CD14-positive monocyte (primary cell): Measurements from ENCODE around the gene SBSN. TPM values are rescaled to one million over a fixed set of nuclear protein-coding genes. Genes with fewer than 3 reads are reported as not detected.

Source experiments
- DNase-seq, 3 donors: peaks; one replicate each; pipeline ENCODE4 v3.0.0-alpha.2; 2011 to 2022
- H2AFZ ChIP-seq: 2 replicates; pipeline ENCODE4 v1.6.0; 2012; ENCODE audit warnings: mild to moderate bottlenecking, low read depth, low read length, inconsistent platforms; ENCODE audit not compliant: insufficient read depth, poor library complexity, severe bottlenecking
- H3K27ac ChIP-seq, 2 donors: 1 replicate in 1 of 2; 2 replicates in 1 of 2; pipeline ENCODE4 v1.5.1; 2012 to 2013; ENCODE audit warnings: low read length in 2 of 2, control low read depth in 1 of 2, inconsistent platforms in 1 of 2, low read depth in 1 of 2, mild to moderate bottlenecking in 1 of 2
- H3K27me3 ChIP-seq, 2 donors: one replicate each; pipeline versions ENCODE4 v1.6.0 to v1.6.1; 2011 to 2013; ENCODE audit warnings: low read length in 2 of 2; ENCODE audit not compliant: control insufficient read depth in 2 of 2, insufficient read depth in 2 of 2
- H3K36me3 ChIP-seq, 2 donors: replicated peaks in 1 of 2; 1 replicate in 1 of 2; 2 replicates in 1 of 2; pipeline versions ENCODE4 v1.5.1 to v1.6.1; 2012 to 2013; ENCODE audit warnings: low read length in 2 of 2, control low read depth in 1 of 2, inconsistent platforms in 1 of 2, mild to moderate bottlenecking in 1 of 2; ENCODE audit not compliant: insufficient read depth in 2 of 2, control insufficient read depth in 1 of 2
- H3K4me1 ChIP-seq, 2 donors: 1 replicate in 1 of 2; 2 replicates in 1 of 2; pipeline versions ENCODE4 v1.5.1 to v1.6.1; 2012 to 2013; ENCODE audit warnings: low read length in 2 of 2, control low read depth in 1 of 2, inconsistent platforms in 1 of 2, mild to moderate bottlenecking in 1 of 2, moderate library complexity in 1 of 2; ENCODE audit not compliant: insufficient read depth in 2 of 2, control insufficient read depth in 1 of 2
- H3K4me2 ChIP-seq: replicated peaks from 2 replicates; pipeline ENCODE3; 2012; ENCODE audit warnings: low read length, moderate library complexity, mild to moderate bottlenecking; ENCODE audit not compliant: poor library complexity, severe bottlenecking; ENCODE audit errors: extremely low read depth
- H3K4me3 ChIP-seq, 3 experiments: fragments of 200-600 bp in 1 of 3; sonication (generic) in 1 of 3; replicated peaks in 1 of 3; 1 replicate in 2 of 3; 2 replicates in 1 of 3; pipeline ENCODE4 v1.5.1; 2011 to 2013; ENCODE audit warnings: low read length in 3 of 3, mild to moderate bottlenecking in 3 of 3, control low read depth in 2 of 3, low read depth in 2 of 3, inconsistent platforms in 1 of 3, moderate library complexity in 1 of 3
- H3K79me2 ChIP-seq: 2 replicates; pipeline ENCODE4 v1.6.0; 2012; ENCODE audit warnings: mild to moderate bottlenecking, control low read depth, inconsistent platforms, low read length, moderate library complexity; ENCODE audit not compliant: insufficient read depth
- H3K9ac ChIP-seq: 2 replicates; pipeline ENCODE4 v1.6.0; 2017; ENCODE audit warnings: low read length, mild to moderate bottlenecking; ENCODE audit not compliant: insufficient read depth, poor library complexity, severe bottlenecking
- H3K9me3 ChIP-seq, 2 donors: replicated peaks in 1 of 2; 1 replicate in 1 of 2; 2 replicates in 1 of 2; pipeline versions ENCODE4 v1.5.1 to v1.6.1; 2012 to 2013; ENCODE audit warnings: low read length in 2 of 2, control low read depth in 1 of 2; ENCODE audit not compliant: control insufficient read depth in 1 of 2, insufficient read depth in 1 of 2
- H4K20me1 ChIP-seq: 2 replicates; pipeline ENCODE4 v1.6.0; 2012; ENCODE audit warnings: mild to moderate bottlenecking, low read length, control low read depth, moderate library complexity; ENCODE audit not compliant: insufficient read depth
- H3K27ac Mint-ChIP-seq, 7 donors: one replicate each; pipeline ENCODE4 v1.8.0; 2020; ENCODE audit warnings: mild to moderate bottlenecking in 7 of 7, mixed read lengths in 7 of 7, moderate library complexity in 6 of 7, inconsistent platforms in 2 of 7
- H3K27me3 Mint-ChIP-seq, 3 donors: one replicate each; pipeline ENCODE4 v1.8.0; 2021 to 2022; ENCODE audit warnings: low read depth in 3 of 3, mild to moderate bottlenecking in 3 of 3, mixed read lengths in 3 of 3, moderate library complexity in 3 of 3, inconsistent platforms in 1 of 3
- H3K36me3 Mint-ChIP-seq, 2 donors: one replicate each; pipeline ENCODE4 v1.8.0; 2020; ENCODE audit warnings: mixed read lengths in 2 of 2, inconsistent platforms in 1 of 2, mild to moderate bottlenecking in 1 of 2
- H3K4me1 Mint-ChIP-seq: one replicate; pipeline ENCODE4 v1.8.0; 2020; ENCODE audit warnings: mild to moderate bottlenecking, mixed read lengths
- H3K4me3 Mint-ChIP-seq, 2 donors: one replicate each; pipeline ENCODE4 v1.8.0; 2020; ENCODE audit warnings: mild to moderate bottlenecking in 2 of 2, mixed read lengths in 2 of 2, moderate library complexity in 1 of 2
- H3K9me3 Mint-ChIP-seq, 7 donors: one replicate each; pipeline ENCODE4 v1.8.0; 2020 to 2022; ENCODE audit warnings: mixed read lengths in 7 of 7, mild to moderate bottlenecking in 6 of 7, moderate library complexity in 6 of 7, inconsistent platforms in 2 of 7
- WGBS: methylation state at CpG from one replicate; pipeline ENCODE4 v1.1.5; 2013; ENCODE audit warnings: missing lambda C conversion rate; ENCODE audit not compliant: insufficient coverage; 5-methylcytosine and 5-hydroxymethylcytosine counted together
- intact Hi-C, 2 donors: fragments of 100-400 bp; cut with micrococcal nuclease; formaldehyde crosslinking; loops; one replicate each; pipeline versions ENCODE4 v1.15.0 to v1.15.1; 2023
- polyA plus RNA-seq, 3 donors: library from polyadenylated mRNA; depleted of rRNA in 1 of 3; unstranded in 2 of 3; stranded (reverse) in 1 of 3; fragments of 300-500 nt in 2 of 3; fragments of >200 nt in 1 of 3; fragmentation: Illumina TruSeq in 2 of 3; gene quantifications; 1 replicate in 2 of 3; 2 replicates in 1 of 3; pipeline ENCODE4 v1.2.3, GENCODE V29; 2012 to 2021
- TF ChIP-seq, protein P1 (sequence below): fragments of 200-600 bp; IDR thresholded peaks from one replicate; pipeline ENCODE4 v1.8.0; 2022; ENCODE audit warnings: antibody characterized with exemption, mild to moderate bottlenecking

Gene SBSN
- polyA plus RNA-seq, 3 donors, result not detected

DNA sequence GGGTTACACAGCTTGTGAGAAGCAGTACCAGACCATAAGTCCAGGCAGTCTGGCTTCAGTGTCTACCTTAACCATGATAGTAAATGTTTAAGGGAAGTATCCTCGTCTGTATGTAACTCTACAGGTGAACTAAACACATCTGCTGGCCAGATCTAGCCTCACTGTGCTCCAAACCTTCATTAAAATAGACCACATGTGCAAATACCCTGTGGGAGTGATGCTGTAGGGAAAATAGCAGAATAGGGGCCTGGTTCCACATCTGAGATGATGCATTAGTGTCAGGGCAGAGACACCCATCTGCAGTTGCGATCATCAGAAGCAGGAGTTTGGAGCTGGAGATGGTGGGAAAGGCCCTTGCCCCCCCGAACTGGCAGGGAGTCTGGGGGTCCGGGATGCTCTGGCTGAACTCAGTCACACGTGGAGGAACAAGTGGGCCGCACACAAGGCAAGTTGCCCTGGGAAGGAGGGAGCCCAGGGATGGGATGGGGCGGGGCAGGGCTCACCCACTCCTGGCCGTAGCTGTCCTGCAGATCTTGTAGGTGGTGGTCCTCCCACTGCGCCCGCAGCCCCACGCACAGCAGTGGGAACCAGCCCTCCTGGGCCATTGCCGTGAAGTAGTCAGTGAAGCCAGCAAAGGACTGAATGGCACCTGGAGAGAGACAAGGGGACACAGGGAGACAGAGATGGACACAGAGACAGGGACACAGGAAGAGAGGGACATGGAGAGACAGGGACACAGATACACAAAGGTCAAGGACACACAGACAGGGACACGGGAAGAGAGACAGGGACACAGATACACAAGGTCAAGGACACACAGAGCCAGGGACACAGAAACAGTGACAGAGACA is 24.6 kb upstream of the SBSN start:
- H3K9me3 Mint-ChIP-seq, result peaks cover 0 to 4% (median 2%) of the 10 kb centered on the region in 7 donors
- TF ChIP-seq, protein P1, sequence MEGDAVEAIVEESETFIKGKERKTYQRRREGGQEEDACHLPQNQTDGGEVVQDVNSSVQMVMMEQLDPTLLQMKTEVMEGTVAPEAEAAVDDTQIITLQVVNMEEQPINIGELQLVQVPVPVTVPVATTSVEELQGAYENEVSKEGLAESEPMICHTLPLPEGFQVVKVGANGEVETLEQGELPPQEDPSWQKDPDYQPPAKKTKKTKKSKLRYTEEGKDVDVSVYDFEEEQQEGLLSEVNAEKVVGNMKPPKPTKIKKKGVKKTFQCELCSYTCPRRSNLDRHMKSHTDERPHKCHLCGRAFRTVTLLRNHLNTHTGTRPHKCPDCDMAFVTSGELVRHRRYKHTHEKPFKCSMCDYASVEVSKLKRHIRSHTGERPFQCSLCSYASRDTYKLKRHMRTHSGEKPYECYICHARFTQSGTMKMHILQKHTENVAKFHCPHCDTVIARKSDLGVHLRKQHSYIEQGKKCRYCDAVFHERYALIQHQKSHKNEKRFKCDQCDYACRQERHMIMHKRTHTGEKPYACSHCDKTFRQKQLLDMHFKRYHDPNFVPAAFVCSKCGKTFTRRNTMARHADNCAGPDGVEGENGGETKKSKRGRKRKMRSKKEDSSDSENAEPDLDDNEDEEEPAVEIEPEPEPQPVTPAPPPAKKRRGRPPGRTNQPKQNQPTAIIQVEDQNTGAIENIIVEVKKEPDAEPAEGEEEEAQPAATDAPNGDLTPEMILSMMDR, result no peak
- peaks cover 13 to 17% (median 15%) of the 10 kb centered on the region in 3 donors for H3K27me3 Mint-ChIP-seq
- peaks cover 2% of the 10 kb centered on the region in 2 donors for H3K36me3 ChIP-seq
- H3K4me2 ChIP-seq, result no peak overlapping the region
- H3K4me3 Mint-ChIP-seq, result no peak overlapping the region
- no peaks in the 10 kb centered on the region for H3K79me2 ChIP-seq
- peaks cover 0 to 8% of the 10 kb centered on the region in 2 donors for H3K27me3 ChIP-seq
- no peak for DNase-seq
- WGBS, result 87% methylated on average over 12 of the region's 13 CpGs
- H3K9ac ChIP-seq, result no peak overlapping the region
- peaks cover 10 to 15% of the 10 kb centered on the region in 2 donors for H3K36me3 Mint-ChIP-seq
- H3K4me1 Mint-ChIP-seq, result peaks cover 10% of the 10 kb centered on the region
- peaks cover 4% of the 10 kb centered on the region for H4K20me1 ChIP-seq
- H3K27ac Mint-ChIP-seq, result peak overlapping the region in 2 of 7 donors; percentile 21 to 29
- H3K9me3 ChIP-seq, result no peaks in the 10 kb centered on the region
- H3K4me3 ChIP-seq, result no peak overlapping the region
- no peak overlapping the region for H3K27ac ChIP-seq
- peaks cover 3 to 5% of the 10 kb centered on the region in 2 donors for H3K4me1 ChIP-seq
- no peak overlapping the region for H2AFZ ChIP-seq
- intact Hi-C loops, result no loop called here

DNA sequence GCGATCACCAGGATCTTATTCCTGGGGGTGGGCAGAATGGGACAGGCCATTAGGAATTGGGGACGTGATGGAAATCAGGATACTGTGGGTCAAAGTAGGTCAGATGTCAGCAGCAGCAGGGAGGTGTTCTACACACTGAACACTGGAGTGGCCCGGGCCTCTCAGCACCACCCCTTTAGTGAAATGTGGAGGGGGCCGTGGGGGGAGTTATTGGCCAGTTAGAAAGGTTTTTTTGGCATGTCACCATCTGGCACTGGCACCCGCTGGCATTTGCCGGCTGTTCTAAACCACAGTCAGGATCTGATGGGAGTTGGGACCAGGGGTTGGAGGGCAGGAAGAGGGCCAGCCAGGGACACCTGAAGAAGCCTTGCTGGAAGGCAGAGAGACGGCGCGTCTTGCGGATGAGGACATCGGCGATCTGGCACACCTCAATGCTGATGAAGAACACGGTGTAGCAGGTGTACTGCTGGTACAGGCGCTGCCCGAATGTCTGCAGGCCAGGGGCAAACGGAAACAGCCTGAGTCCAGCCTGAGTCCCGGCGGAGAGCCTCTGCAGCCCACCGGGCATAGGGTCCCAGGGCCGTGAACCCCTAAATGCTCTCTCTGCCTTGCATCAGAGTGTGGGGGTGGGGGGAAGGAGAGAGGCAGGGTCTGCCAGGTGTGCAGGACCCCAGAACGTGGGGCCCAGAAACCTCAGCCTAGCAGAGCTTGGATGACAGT is 23.1 kb upstream of the SBSN start:
- TF ChIP-seq, protein P1, result no peak
- Histone ChIP-seq H3K9me3 (no peaks in the 10 kb centered on the region), H3K27ac (no peak overlapping the region), H3K27me3 (no peaks in the 10 kb centered on the region), H3K36me3 (peaks cover 4 to 9% of the 10 kb centered on the region in 2 donors), H3K4me1 (peaks cover 4 to 7% of the 10 kb centered on the region in 2 donors), H4K20me1 (peaks cover 4% of the 10 kb centered on the region), H3K9ac (no peak overlapping the region), H3K79me2 (peaks cover 2% of the 10 kb centered on the region), H2AFZ (no peak overlapping the region), H3K4me2 (no peak overlapping the region), H3K4me3 (no peak overlapping the region)
- Mint-ChIP-seq H3K27ac (peak overlapping the region in 2 of 7 donors; percentile 17 to 69), H3K27me3 (peaks cover 2 to 7% (median 4%) of the 10 kb centered on the region in 3 donors), H3K36me3 (peaks cover 18 to 23% of the 10 kb centered on the region in 2 donors), H3K4me3 (no peak overlapping the region), H3K4me1 (peaks cover 14% of the 10 kb centered on the region), H3K9me3 (no peaks in the 10 kb centered on the region)
- intact Hi-C loops, result no loop called here
- WGBS, result 98% methylated on average over 19 of the region's 21 CpGs
- DNase-seq, result no peak
